GM12891 (cell line): ENCODE data around the gene KIF3C.
"Not testable (repeated sequence)": the region's sequence is repeated elsewhere in the genome, so short reads cannot be mapped to it uniquely, and the experiment has no call there.

Experiments used
- POLR2A ChIP-seq: IDR thresholded peaks from 2 replicates; pipeline ENCODE4 v1.6.1; 2011; ENCODE audit warnings: low read depth, low read length, control low read depth
- POLR2AphosphoS5 ChIP-seq: IDR thresholded peaks from 2 replicates; pipeline ENCODE4 v1.6.1; 2011; ENCODE audit warnings: low read depth, low read length, control low read depth

- TF ChIP-seq POLR2A, POLR2AphosphoS5: not testable (repeated sequence)
Measured at GRCh38 chr2:26028083-26028482, 45.8 kb upstream of the KIF3C start.
